Left lung (tissue), 10 donors: ENCODE data around the gene EDN2. TPM values are rescaled to one million over a fixed set of nuclear protein-coding genes. Genes with fewer than 3 reads are reported as not detected.

Experiments used
- ATAC-seq: fragments of 200-7000 bp; cut with Tn5 transposase; one replicate; pipeline ENCODE4 v1.9.1; 2020; ENCODE audit warnings: moderate library complexity
- DNase-seq, 4 donors: peaks; one replicate each; pipeline ENCODE4 v3.0.0-alpha.2; 2013 to 2020
- H3K27ac ChIP-seq, 2 donors: fragments of 200-600 bp; sonication (generic) in 1 of 2; one replicate each; pipeline versions ENCODE4 v1.5.0 to v1.8.0; 2020 to 2021
- H3K27me3 ChIP-seq, 2 donors: fragments of 200-600 bp; sonication (generic) in 1 of 2; one replicate each; pipeline versions ENCODE4 v1.5.0 to v1.8.0; 2020 to 2021
- H3K36me3 ChIP-seq, 2 donors: fragments of 200-600 bp; sonication (generic) in 1 of 2; one replicate each; pipeline versions ENCODE4 v1.5.0 to v1.8.0; 2020 to 2021
- H3K4me1 ChIP-seq, 2 donors: fragments of 200-600 bp; one replicate each; pipeline ENCODE4 v1.8.0; 2021
- H3K4me3 ChIP-seq, 2 donors: fragments of 200-600 bp; sonication (generic) in 1 of 2; one replicate each; pipeline versions ENCODE4 v1.5.0 to v1.8.0; 2020 to 2021; ENCODE audit warnings: mild to moderate bottlenecking in 1 of 2
- H3K9me3 ChIP-seq, 2 donors: fragments of 200-600 bp; sonication (generic) in 1 of 2; one replicate each; pipeline versions ENCODE4 v1.5.0 to v1.8.0; 2020 to 2021
- intact Hi-C, 2 donors: fragments of 100-400 bp; cut with DNase I; formaldehyde crosslinking; loops; one replicate each; pipeline versions ENCODE4 v1.11.2 to v1.14.2; 2022
- polyA plus RNA-seq, 6 donors: library from polyadenylated mRNA; unstranded; fragments of 120-200 nt; gene quantifications; one replicate each; pipeline ENCODE4 v1.2.1, GENCODE V29; 2013; ENCODE audit not compliant: insufficient read length in 6 of 6
- total RNA-seq, 2 donors: library from RNA; stranded (reverse); fragmentation: NEBNext Ultra II Directional; extraction: Animal tissue kit (Norgen Biotek cat#: 25700); gene quantifications; one replicate each; pipeline ENCODE4 v1.2.1, GENCODE V29; 2021
- TF ChIP-seq, protein P1 (sequence below), 2 donors: fragments of 200-600 bp; sonication (generic) in 1 of 2; IDR thresholded peaks; one replicate each; pipeline versions ENCODE4 v1.5.0 to v1.8.0; 2021; ENCODE audit warnings: antibody characterized with exemption in 2 of 2
- donor health status: DM: no; HTN: yes; CAD: no.
- donor health status: DM: no; HTN: no; CAD: no.

EDN2 gene
- total and polyA plus RNA-seq, 8 donors: 0.22 to 4.0 (median 0.36) TPM; not detected in 1

DNA sequence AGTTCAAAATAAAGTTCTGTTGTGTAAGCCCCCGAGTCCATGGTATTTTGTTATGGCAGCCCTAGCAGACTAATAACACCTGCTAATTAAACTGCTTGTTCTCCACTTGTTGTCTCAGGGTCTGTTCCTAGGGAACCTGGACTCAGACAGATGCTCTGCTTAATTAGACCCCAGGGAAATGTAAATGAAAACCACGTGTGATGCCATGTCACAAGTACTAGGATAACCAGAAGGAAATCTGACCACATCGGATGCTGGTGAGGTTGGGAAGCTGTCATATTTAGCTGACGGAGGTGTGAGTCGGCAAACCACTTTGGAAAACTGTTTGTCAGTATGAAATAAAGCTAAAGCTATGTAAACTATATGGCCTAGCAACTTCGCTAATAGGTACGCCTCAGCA lies 19.6 kb downstream of the EDN2 start:
- Histone ChIP-seq H3K9me3 (no peaks in the 10 kb centered on the region), H3K27me3 (no peaks in the 10 kb centered on the region), H3K27ac (no peak overlapping the region), H3K4me3 (no peak overlapping the region), H3K36me3 (no peaks in the 10 kb centered on the region), H3K4me1 (no peaks in the 10 kb centered on the region)
- intact Hi-C loops: no loop called here
- DNase-seq (no peak), ATAC-seq (no peak)
- TF ChIP-seq, protein P1, sequence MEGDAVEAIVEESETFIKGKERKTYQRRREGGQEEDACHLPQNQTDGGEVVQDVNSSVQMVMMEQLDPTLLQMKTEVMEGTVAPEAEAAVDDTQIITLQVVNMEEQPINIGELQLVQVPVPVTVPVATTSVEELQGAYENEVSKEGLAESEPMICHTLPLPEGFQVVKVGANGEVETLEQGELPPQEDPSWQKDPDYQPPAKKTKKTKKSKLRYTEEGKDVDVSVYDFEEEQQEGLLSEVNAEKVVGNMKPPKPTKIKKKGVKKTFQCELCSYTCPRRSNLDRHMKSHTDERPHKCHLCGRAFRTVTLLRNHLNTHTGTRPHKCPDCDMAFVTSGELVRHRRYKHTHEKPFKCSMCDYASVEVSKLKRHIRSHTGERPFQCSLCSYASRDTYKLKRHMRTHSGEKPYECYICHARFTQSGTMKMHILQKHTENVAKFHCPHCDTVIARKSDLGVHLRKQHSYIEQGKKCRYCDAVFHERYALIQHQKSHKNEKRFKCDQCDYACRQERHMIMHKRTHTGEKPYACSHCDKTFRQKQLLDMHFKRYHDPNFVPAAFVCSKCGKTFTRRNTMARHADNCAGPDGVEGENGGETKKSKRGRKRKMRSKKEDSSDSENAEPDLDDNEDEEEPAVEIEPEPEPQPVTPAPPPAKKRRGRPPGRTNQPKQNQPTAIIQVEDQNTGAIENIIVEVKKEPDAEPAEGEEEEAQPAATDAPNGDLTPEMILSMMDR (IDR thresholded peaks at IDR 0.05): no peak

DNA sequence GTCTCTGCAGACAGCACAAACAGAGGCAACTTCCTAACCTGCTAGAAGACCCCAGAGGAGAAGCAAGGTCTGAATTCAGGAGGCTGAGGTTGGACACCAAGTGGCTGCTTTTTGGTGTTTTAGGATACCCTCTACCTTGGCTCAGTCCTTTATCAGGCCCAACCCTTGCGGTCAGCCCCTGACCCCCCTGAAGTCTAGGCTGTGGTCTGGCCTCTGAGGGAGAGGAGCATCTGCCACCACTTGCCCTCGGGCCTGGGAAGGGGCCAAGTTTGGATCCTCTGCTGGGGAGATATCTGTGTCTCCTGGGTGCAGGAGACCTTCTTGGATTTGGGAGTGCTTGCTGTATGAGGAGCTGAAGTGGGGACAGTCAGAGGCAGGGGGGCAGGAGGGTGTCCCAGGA lies 21.0 kb downstream of the EDN2 start:
- intact Hi-C loops: no loop called here
- Histone ChIP-seq H3K4me3 (no peak overlapping the region), H3K27ac (no peak overlapping the region), H3K9me3 (no peaks in the 10 kb centered on the region), H3K4me1 (no peaks in the 10 kb centered on the region), H3K36me3 (no peaks in the 10 kb centered on the region), H3K27me3 (no peaks in the 10 kb centered on the region)
- ATAC-seq (no peak), DNase-seq (no peak)
- TF ChIP-seq, protein P1 (IDR thresholded peaks at IDR 0.05): no peak

DNA sequence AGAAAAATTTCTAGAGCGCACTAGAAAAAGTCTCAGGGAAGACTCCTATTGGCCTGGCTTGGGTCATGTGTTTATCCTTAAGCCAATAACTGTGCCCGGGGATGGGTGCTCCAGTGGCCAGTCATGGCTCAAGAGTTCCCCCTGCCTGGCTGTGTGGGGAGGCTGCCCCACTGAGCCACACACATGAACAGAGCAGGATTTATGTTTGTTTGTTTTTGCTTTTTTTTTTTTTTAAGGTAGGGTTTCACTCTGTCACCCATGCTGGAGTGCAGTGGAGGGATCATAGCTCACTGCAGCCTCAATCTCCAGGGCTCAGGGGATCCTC lies 21.8 kb downstream of the EDN2 start:
- Histone ChIP-seq H3K36me3 (no peaks in the 10 kb centered on the region), H3K27me3 (no peaks in the 10 kb centered on the region), H3K4me3 (no peak overlapping the region), H3K9me3 (no peaks in the 10 kb centered on the region), H3K4me1 (no peaks in the 10 kb centered on the region), H3K27ac (no peak overlapping the region)
- TF ChIP-seq, protein P1 (IDR thresholded peaks at IDR 0.05): no peak
- DNase-seq: no peak
- intact Hi-C loops: no loop called here
- ATAC-seq: no peak

DNA sequence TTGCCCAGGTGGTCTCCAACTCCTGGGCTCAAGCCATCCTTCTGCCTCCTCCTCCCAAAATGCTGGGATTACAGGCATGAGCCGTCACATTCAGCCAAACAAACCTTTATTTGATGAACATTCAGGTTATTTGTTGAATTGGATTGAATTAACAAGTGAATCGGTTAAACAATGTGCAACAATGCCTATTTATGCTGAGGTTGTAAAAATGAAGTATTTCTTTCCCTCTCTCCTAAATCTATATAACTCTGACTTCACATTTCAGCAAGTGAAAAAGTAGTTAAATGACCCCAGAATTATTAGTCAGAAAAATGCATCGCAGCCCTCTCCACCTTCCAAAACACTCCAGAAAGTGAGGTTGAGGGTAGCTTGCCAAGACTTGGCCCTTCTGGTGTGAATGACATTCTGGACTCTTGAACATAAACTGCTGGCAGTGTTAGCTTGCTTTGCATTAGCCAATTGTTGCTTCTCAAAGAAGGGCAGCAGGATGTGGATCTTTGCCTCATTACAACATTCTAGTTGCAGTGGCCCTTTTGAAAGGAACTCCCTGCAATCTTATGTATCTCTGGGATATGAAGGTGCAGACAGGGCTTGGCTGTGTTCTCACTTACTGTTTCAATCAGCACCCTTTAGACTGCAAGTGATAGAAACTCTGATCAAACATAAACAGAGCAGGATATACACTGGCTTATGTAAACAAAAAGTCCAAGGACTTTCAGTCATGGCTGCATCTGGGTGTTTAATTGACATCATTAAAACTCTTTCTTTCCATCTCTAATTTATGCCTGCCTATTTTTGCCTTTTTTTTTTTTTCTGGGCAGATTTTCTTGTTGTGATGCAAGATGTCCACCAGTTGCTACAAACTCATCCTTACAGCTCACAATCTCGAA lies 22.4 kb downstream of the EDN2 start:
- no peak overlapping the region for H3K4me3 ChIP-seq
- no peaks in the 10 kb centered on the region for H3K4me1 ChIP-seq
- DNase-seq (peak in 1 of 4 donors; percentile 71), ATAC-seq (peak; percentile 85)
- H3K9me3 ChIP-seq: no peaks in the 10 kb centered on the region
- TF ChIP-seq, protein P1 (IDR thresholded peaks at IDR 0.05): no peak
- no peaks in the 10 kb centered on the region for H3K27me3 ChIP-seq
- H3K36me3 ChIP-seq: no peaks in the 10 kb centered on the region
- H3K27ac ChIP-seq: no peak overlapping the region
- intact Hi-C loops: no loop called here

DNA sequence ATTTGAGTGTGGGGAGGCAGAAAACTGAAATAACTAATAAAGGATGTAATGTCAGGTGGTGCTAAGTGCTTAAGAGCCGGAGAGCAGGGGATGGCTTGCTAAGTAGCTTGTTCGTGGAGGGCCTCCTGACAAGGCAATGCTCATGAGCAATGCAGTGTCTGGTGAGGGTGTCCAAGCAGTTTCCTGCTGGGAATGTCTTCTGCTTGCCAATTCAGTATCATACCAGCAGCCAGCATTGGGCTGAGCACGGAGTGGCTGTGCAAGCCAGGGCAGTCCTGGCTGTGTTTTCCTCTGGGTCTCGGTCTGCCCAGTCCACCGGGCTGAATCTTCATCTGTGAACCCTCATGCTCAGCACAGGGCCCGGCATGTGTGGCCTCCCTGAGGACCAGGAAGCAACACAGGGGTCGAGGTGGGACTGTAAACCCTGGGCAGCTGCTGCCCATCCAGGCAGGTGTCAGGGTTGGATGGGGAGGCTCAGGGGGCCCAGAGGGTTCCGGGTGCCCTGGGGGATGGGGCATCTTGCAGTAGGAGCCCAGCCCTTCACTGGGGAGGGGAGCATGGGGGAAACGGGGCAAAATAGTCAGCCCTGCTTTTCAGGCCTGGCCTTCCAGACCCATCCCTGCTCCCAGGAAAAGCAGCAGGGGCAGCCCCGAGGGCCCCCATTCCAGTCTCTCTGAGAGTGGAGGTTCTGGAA lies 27.5 kb downstream of the EDN2 start:
- ATAC-seq (no peak), DNase-seq (peak in 1 of 4 donors; percentile 30)
- Histone ChIP-seq H3K27ac (no peak overlapping the region), H3K4me3 (no peak overlapping the region), H3K9me3 (no peaks in the 10 kb centered on the region), H3K36me3 (no peaks in the 10 kb centered on the region), H3K4me1 (no peaks in the 10 kb centered on the region), H3K27me3 (no peaks in the 10 kb centered on the region)
- TF ChIP-seq, protein P1 (IDR thresholded peaks at IDR 0.05): no peak
- intact Hi-C loops: no loop called here
